Sigmoid colon (tissue), 7 donors: ENCODE data around the gene GLG1. TPM values are rescaled to one million over a fixed set of nuclear protein-coding genes. Genes with fewer than 3 reads are reported as not detected.
"Not testable (repeated sequence)": the region's sequence is repeated elsewhere in the genome, so short reads cannot be mapped to it uniquely, and the experiment has no call there.

Source experiments
- DNase-seq: peaks from one replicate; pipeline ENCODE4 v3.0.0-alpha.2; 2019
- H3K27ac ChIP-seq, 4 donors: fragments of 200-600 bp; sonication (generic); one replicate each; pipeline ENCODE4 v1.5.1; 2016 to 2019; ENCODE audit warnings: mild to moderate bottlenecking in 1 of 4
- H3K27me3 ChIP-seq, 3 donors: fragments of 200-600 bp; sonication (generic); one replicate each; pipeline ENCODE4 v1.5.1; 2019; ENCODE audit warnings: mild to moderate bottlenecking in 1 of 3
- H3K36me3 ChIP-seq, 4 donors: fragments of 200-600 bp; sonication (generic); one replicate each; pipeline ENCODE4 v1.5.1; 2016 to 2019
- H3K4me1 ChIP-seq, 4 donors: fragments of 200-600 bp; sonication (generic); one replicate each; pipeline ENCODE4 v1.5.1; 2017 to 2019
- H3K4me3 ChIP-seq, 4 donors: fragments of 200-600 bp; sonication (generic); one replicate each; pipeline ENCODE4 v1.5.1; 2017 to 2019; ENCODE audit warnings: mild to moderate bottlenecking in 2 of 4, moderate library complexity in 1 of 4
- H3K9me3 ChIP-seq, 4 donors: fragments of 200-600 bp in 3 of 4; sonication (generic) in 3 of 4; one replicate each; pipeline versions ENCODE4 v1.5.1 to v1.6.1; 2013 to 2019
- CTCF ChIP-seq, 4 experiments: fragments of 450-650 bp in 3 of 4; fragments of 200-600 bp in 1 of 4; IDR thresholded peaks; one replicate each; pipeline ENCODE4 v1.5.1; 2016 to 2019; ENCODE audit warnings: antibody characterized with exemption in 4 of 4, mild to moderate bottlenecking in 3 of 4, moderate library complexity in 2 of 4
- EP300 ChIP-seq, 4 donors: sonication (generic); formaldehyde crosslinking; IDR thresholded peaks; one replicate each; pipeline ENCODE4 v1.6.1; 2017; ENCODE audit warnings: antibody characterized with exemption in 4 of 4
- POLR2A ChIP-seq, 2 donors: fragments of 450-650 bp; IDR thresholded peaks; one replicate each; pipeline ENCODE4 v1.6.1; 2016; ENCODE audit warnings: antibody characterized with exemption in 2 of 2, mild to moderate bottlenecking in 2 of 2, moderate library complexity in 2 of 2
- POLR2AphosphoS5 ChIP-seq, 4 donors: sonication (generic); formaldehyde crosslinking; IDR thresholded peaks; one replicate each; pipeline ENCODE4 v1.6.1; 2017; ENCODE audit warnings: antibody characterized with exemption in 4 of 4
- WGBS, 2 donors: extraction: QIAGEN DNeasy Blood & Tissue Kit; methylation state at CpG; one replicate each; pipeline ENCODE4 v1.1.7; 2013; 5-methylcytosine and 5-hydroxymethylcytosine counted together
- intact Hi-C: fragments of 100-400 bp; cut with DNase I; formaldehyde crosslinking; loops from one replicate; pipeline ENCODE4 v1.15.1; 2023
- polyA plus RNA-seq, 3 donors: library from polyadenylated mRNA; stranded (reverse); fragments of 200-250 nt; gene quantifications; one replicate each; pipeline ENCODE4 v1.2.3, GENCODE V29; 2013
- total RNA-seq, 4 donors: library from RNA; depleted of rRNA; stranded (reverse); fragments of >200 nt; gene quantifications; one replicate each; pipeline ENCODE4 v1.1.0, GENCODE V29; 2016
- donor health status: healthy with polysubstance abuse.
- donor health status: Bipolar disorder and iron deficiency.
- donor health status: healthy.

Gene GLG1
- total and polyA plus RNA-seq, 7 donors, result 4.2 to 138 (median 78.7) TPM

- intact Hi-C loops, DNase-seq, H3K4me3 ChIP-seq, H3K9me3 ChIP-seq, H3K27ac ChIP-seq, H3K4me1 ChIP-seq, H3K27me3 ChIP-seq, H3K36me3 ChIP-seq: not testable (repeated sequence)
- WGBS, 2 donors, result 62 to 76% methylated on average over 1 of the region's 1 CpG
Measured at GRCh38 chr16:74537746-74538145, 69.2 kb downstream of the GLG1 start.

- intact Hi-C loops, result not testable (repeated sequence)
Measured at GRCh38 chr16:74534650-74535049, 72.3 kb downstream of the GLG1 start.

GRCh38 chr16:74524926-74525325, 82.0 kb downstream of the GLG1 start:
- intact Hi-C loops, result no loop called here
- Histone ChIP-seq H3K4me3 (no peak overlapping the region), H3K9me3 (no peaks in the 10 kb centered on the region), H3K27ac (no peak overlapping the region), H3K4me1 (no peaks in the 10 kb centered on the region), H3K27me3 (no peaks in the 10 kb centered on the region), H3K36me3 (no peaks in the 10 kb centered on the region)
- TF ChIP-seq EP300 (IDR thresholded peaks at IDR 0.05) (no peak), CTCF (IDR thresholded peaks at IDR 0.05) (no peak), POLR2AphosphoS5 (IDR thresholded peaks at IDR 0.05) (no peak), POLR2A (IDR thresholded peaks at IDR 0.05) (no peak)
- no peak for DNase-seq

More at GRCh38 chr16:74534650-74535049, 72.3 kb downstream of the GLG1 start:
- 21 to 73% methylated on average over 3 of the region's 4 CpGs for WGBS, 2 donors
- H3K4me1 ChIP-seq, H3K27me3 ChIP-seq, H3K4me3 ChIP-seq, H3K9me3 ChIP-seq, H3K27ac ChIP-seq, H3K36me3 ChIP-seq, DNase-seq: not testable (repeated sequence)

- DNase-seq, result no peak
- H3K27me3 ChIP-seq, result no peaks in the 10 kb centered on the region
- H3K9me3 ChIP-seq, result no peaks in the 10 kb centered on the region
- H3K4me1 ChIP-seq, result no peaks in the 10 kb centered on the region
- H3K27ac ChIP-seq, result no peak overlapping the region
- 74 to 90% methylated on average over 5 of the region's 5 CpGs for WGBS, 2 donors
- TF ChIP-seq POLR2AphosphoS5 (IDR thresholded peaks at IDR 0.05), result no peak
- no peak for TF ChIP-seq CTCF (IDR thresholded peaks at IDR 0.05)
- no peak for TF ChIP-seq POLR2A (IDR thresholded peaks at IDR 0.05)
- TF ChIP-seq EP300 (IDR thresholded peaks at IDR 0.05), result no peak
- no peak overlapping the region for H3K4me3 ChIP-seq
- intact Hi-C loops, result no loop called here
- H3K36me3 ChIP-seq, result no peaks in the 10 kb centered on the region
Measured at GRCh38 chr16:74524117-74524516, 82.8 kb downstream of the GLG1 start.

- H3K4me3 ChIP-seq, H3K27ac ChIP-seq, H3K36me3 ChIP-seq, H3K9me3 ChIP-seq, H3K27me3 ChIP-seq, DNase-seq, intact Hi-C loops, H3K4me1 ChIP-seq: not testable (repeated sequence)
- 97 to 98% methylated on average over 3 of the region's 3 CpGs for WGBS, 2 donors
Measured at GRCh38 chr16:74523706-74524105, 83.2 kb downstream of the GLG1 start.

GRCh38 chr16:74522160-74522559, 84.8 kb downstream of the GLG1 start:
- no peak overlapping the region for H3K4me3 ChIP-seq
- H3K9me3 ChIP-seq, result no peaks in the 10 kb centered on the region
- H3K4me1 ChIP-seq, result no peaks in the 10 kb centered on the region
- intact Hi-C loops, result no loop called here
- TF ChIP-seq POLR2A (IDR thresholded peaks at IDR 0.05) (no peak), EP300 (IDR thresholded peaks at IDR 0.05) (no peak), POLR2AphosphoS5 (IDR thresholded peaks at IDR 0.05) (no peak), CTCF (IDR thresholded peaks at IDR 0.05) (no peak)
- H3K36me3 ChIP-seq, result no peaks in the 10 kb centered on the region
- no peak for DNase-seq
- H3K27ac ChIP-seq, result no peak overlapping the region
- H3K27me3 ChIP-seq, result no peaks in the 10 kb centered on the region
- WGBS, 2 donors, result 92 to 93% methylated on average over 6 of the region's 6 CpGs
